ENCODE results near the gene PRDM16. TPM values are rescaled to one million over a fixed set of nuclear protein-coding genes. Genes with fewer than 3 reads are reported as not detected.

The PRDM16 gene
- total and polyA plus RNA-seq, 2 experiments from 2014 or later: 41.8 to 55.8 TPM

- Histone ChIP-seq H3K4me3 (no peak overlapping the region), H3K27me3 (no peaks in the 10 kb centered on the region), H3K36me3 (no peaks in the 10 kb centered on the region), H3K4me1 (ENCODE audit: low read depth) (no peaks in the 10 kb centered on the region), H3K9me3 (ENCODE audit: low read depth) (no peaks in the 10 kb centered on the region), H3K27ac (peak overlapping the region; percentile 6)
- no peak for TF ChIP-seq CTCF (IDR thresholded peaks at IDR 0.05; ENCODE audit: low read depth, low read length)
- DNase-seq (ENCODE audit: low read depth in 1 of 2, low spot score in 1 of 2): no peak
These were observed 82.5 kb downstream of the PRDM16 start for GRCh38 chr1:3151456-3151855.

GRCh38 chr1:3152143-3152542 is 83.1 kb downstream of the PRDM16 start:
- Histone ChIP-seq H3K4me3 (no peak overlapping the region), H3K36me3 (no peaks in the 10 kb centered on the region), H3K27me3 (no peaks in the 10 kb centered on the region), H3K27ac (no peak overlapping the region), H3K4me1 (ENCODE audit: low read depth) (no peaks in the 10 kb centered on the region), H3K9me3 (ENCODE audit: low read depth) (no peaks in the 10 kb centered on the region)
- no peak for DNase-seq (ENCODE audit: low read depth in 1 of 2, low spot score in 1 of 2)
- no peak for TF ChIP-seq CTCF (IDR thresholded peaks at IDR 0.05; ENCODE audit: low read depth, low read length)

- Histone ChIP-seq H3K4me3 (no peak overlapping the region), H3K4me1 (ENCODE audit: low read depth) (no peaks in the 10 kb centered on the region), H3K36me3 (no peaks in the 10 kb centered on the region), H3K9me3 (ENCODE audit: low read depth) (no peaks in the 10 kb centered on the region), H3K27ac (no peak overlapping the region), H3K27me3 (no peaks in the 10 kb centered on the region)
- TF ChIP-seq CTCF (IDR thresholded peaks at IDR 0.05; ENCODE audit: low read depth, low read length): no peak
- DNase-seq (ENCODE audit: low read depth in 1 of 2, low spot score in 1 of 2): no peak
These were observed 84.2 kb downstream of the PRDM16 start for GRCh38 chr1:3153197-3153596.

- no peak for TF ChIP-seq CTCF (IDR thresholded peaks at IDR 0.05; ENCODE audit: low read depth, low read length)
- Histone ChIP-seq H3K4me3 (no peak overlapping the region), H3K27ac (no peak overlapping the region), H3K36me3 (no peaks in the 10 kb centered on the region), H3K9me3 (ENCODE audit: low read depth) (no peaks in the 10 kb centered on the region), H3K4me1 (ENCODE audit: low read depth) (no peaks in the 10 kb centered on the region), H3K27me3 (no peaks in the 10 kb centered on the region)
- DNase-seq (ENCODE audit: low read depth in 1 of 2, low spot score in 1 of 2): no peak
These were observed 85.1 kb downstream of the PRDM16 start for GRCh38 chr1:3153902-3154795.

GRCh38 chr1:3155056-3155925 is 86.3 kb downstream of the PRDM16 start:
- no peak for TF ChIP-seq CTCF (IDR thresholded peaks at IDR 0.05; ENCODE audit: low read depth, low read length)
- no peaks in the 10 kb centered on the region for H3K27me3 ChIP-seq
- no peaks in the 10 kb centered on the region for H3K9me3 ChIP-seq (ENCODE audit: low read depth)
- H3K36me3 ChIP-seq: no peaks in the 10 kb centered on the region
- no peak overlapping the region for H3K4me3 ChIP-seq
- H3K27ac ChIP-seq: no peak overlapping the region
- no peak for DNase-seq (ENCODE audit: low read depth in 1 of 2, low spot score in 1 of 2)
- no peaks in the 10 kb centered on the region for H3K4me1 ChIP-seq (ENCODE audit: low read depth)

All from cardiac muscle cell (in vitro differentiated cells and primary cell).